PC-3 (cell line): ENCODE data around the gene HOXA9. TPM values are rescaled to one million over a fixed set of nuclear protein-coding genes. Genes with fewer than 3 reads are reported as not detected.

Experiments used
- ATAC-seq: fragments of 200-7000 bp; cut with Tn5 transposase; 2 replicates; pipeline ENCODE4 v1.9.1; 2020; ENCODE audit warnings: mild to moderate bottlenecking, moderate library complexity
- BruUV-seq: library from RNA; stranded (reverse); fragments of 400-500 nt; replicated peaks from 2 replicates; lab custom pipeline; 2021; lab: Mats Ljungman, UMichigan
- CTCF ChIA-PET: fragments of 300-600 bp; sonication (Branson Sonifier 250); formaldehyde crosslinking; loops from one replicate; lab custom pipeline; 2022; ENCODE audit warnings: antibody characterized with exemption; lab: Charles Lee
- POLR2A ChIA-PET: fragments of 300-600 bp; sonication (Branson Sonifier 250); formaldehyde crosslinking; loops from one replicate; lab custom pipeline; 2022; ENCODE audit warnings: antibody characterized with exemption; ENCODE audit not compliant: unreplicated experiment; lab: Charles Lee
- DNase-seq: peaks from one replicate; pipeline ENCODE4 v3.0.0-alpha.2; 2015
- H2AFZ ChIP-seq: fragments of 300-600 bp; sonication (generic); 2 replicates; pipeline ENCODE4 v1.6.0; 2016; ENCODE audit warnings: antibody characterized with exemption, low read length
- H3F3A ChIP-seq: fragments of 300-600 bp; sonication (generic); one replicate; pipeline ENCODE4 v1.6.0; 2017; ENCODE audit warnings: antibody characterized with exemption, low read length, control low read depth, mild to moderate bottlenecking; ENCODE audit not compliant: unreplicated experiment
- H3K27ac ChIP-seq: fragments of 300-600 bp; sonication (generic); 2 replicates; pipeline ENCODE4 v1.5.1; 2016; ENCODE audit warnings: mild to moderate bottlenecking, low read length
- H3K27me3 ChIP-seq: fragments of 300-600 bp; sonication (generic); 2 replicates; pipeline ENCODE4 v1.6.1; 2016; ENCODE audit warnings: low read length, mixed read lengths
- H3K36me3 ChIP-seq: fragments of 300-600 bp; sonication (generic); 2 replicates; pipeline ENCODE4 v1.6.1; 2016; ENCODE audit warnings: low read depth, mixed run types, low read length, mixed read lengths
- H3K4me1 ChIP-seq: fragments of 300-600 bp; sonication (generic); 2 replicates; pipeline ENCODE4 v1.5.1; 2016; ENCODE audit warnings: low read length; ENCODE audit not compliant: insufficient read depth
- H3K4me2 ChIP-seq: fragments of 300-600 bp; sonication (generic); 2 replicates; pipeline ENCODE4 v1.6.0; 2016; ENCODE audit warnings: low read length
- H3K4me3 ChIP-seq: fragments of 300-600 bp; sonication (generic); 2 replicates; pipeline ENCODE4 v1.5.1; 2016; ENCODE audit warnings: mild to moderate bottlenecking, low read length, mixed read lengths
- H3K79me2 ChIP-seq: fragments of 300-600 bp; sonication (generic); 2 replicates; pipeline ENCODE4 v1.6.1; 2017; ENCODE audit warnings: low read length, mixed read lengths
- H3K9ac ChIP-seq: fragments of 300-600 bp; sonication (generic); 2 replicates; pipeline ENCODE4 v1.6.0; 2016; ENCODE audit warnings: mild to moderate bottlenecking, low read length
- H3K9me2 ChIP-seq: fragments of 300-600 bp; sonication (generic); replicated peaks from 2 replicates; pipeline ENCODE4 v1.6.1; 2016; ENCODE audit warnings: mixed run types, low read length, mixed read lengths
- H3K9me3 ChIP-seq: fragments of 300-600 bp; sonication (generic); 2 replicates; pipeline ENCODE4 v1.6.1; 2016; ENCODE audit warnings: low read length, mixed read lengths
- H4K20me1 ChIP-seq: fragments of 300-600 bp; sonication (generic); 2 replicates; pipeline ENCODE4 v1.6.1; 2016; ENCODE audit warnings: low read length, mixed read lengths
- EZH2 ChIP-seq: fragments of 300-600 bp; sonication (generic); IDR thresholded peaks from one replicate; pipeline ENCODE4 v1.6.1; 2017; ENCODE audit warnings: antibody characterized with exemption, mild to moderate bottlenecking, low read length; ENCODE audit not compliant: unreplicated experiment
- EZH2phosphoT487 ChIP-seq: fragments of 300-600 bp; sonication (generic); IDR thresholded peaks from 2 replicates; pipeline ENCODE4 v1.6.1; 2018; ENCODE audit warnings: mild to moderate bottlenecking, antibody characterized with exemption, low read length, borderline replicate concordance
- intact Hi-C: fragments of 100-400 bp; cut with micrococcal nuclease; formaldehyde crosslinking; loops from 2 replicates; pipeline ENCODE4 v1.9.0; 2023
- total RNA-seq: library from RNA; depleted of rRNA; stranded (reverse); fragments of >200 nt; gene quantifications from 2 replicates; pipeline ENCODE4 v1.2.3, GENCODE V29; 2014
- TF ChIP-seq, protein P1 (sequence below): fragments of 300-600 bp; sonication (generic); conservative IDR thresholded peaks from 2 replicates; pipeline ENCODE4 v1.5.1; 2017; ENCODE audit warnings: antibody characterized with exemption, low read depth, mild to moderate bottlenecking, low read length

Gene HOXA9
- total RNA-seq, 1 experiment from 2014 or later: 69.0 TPM

DNA sequence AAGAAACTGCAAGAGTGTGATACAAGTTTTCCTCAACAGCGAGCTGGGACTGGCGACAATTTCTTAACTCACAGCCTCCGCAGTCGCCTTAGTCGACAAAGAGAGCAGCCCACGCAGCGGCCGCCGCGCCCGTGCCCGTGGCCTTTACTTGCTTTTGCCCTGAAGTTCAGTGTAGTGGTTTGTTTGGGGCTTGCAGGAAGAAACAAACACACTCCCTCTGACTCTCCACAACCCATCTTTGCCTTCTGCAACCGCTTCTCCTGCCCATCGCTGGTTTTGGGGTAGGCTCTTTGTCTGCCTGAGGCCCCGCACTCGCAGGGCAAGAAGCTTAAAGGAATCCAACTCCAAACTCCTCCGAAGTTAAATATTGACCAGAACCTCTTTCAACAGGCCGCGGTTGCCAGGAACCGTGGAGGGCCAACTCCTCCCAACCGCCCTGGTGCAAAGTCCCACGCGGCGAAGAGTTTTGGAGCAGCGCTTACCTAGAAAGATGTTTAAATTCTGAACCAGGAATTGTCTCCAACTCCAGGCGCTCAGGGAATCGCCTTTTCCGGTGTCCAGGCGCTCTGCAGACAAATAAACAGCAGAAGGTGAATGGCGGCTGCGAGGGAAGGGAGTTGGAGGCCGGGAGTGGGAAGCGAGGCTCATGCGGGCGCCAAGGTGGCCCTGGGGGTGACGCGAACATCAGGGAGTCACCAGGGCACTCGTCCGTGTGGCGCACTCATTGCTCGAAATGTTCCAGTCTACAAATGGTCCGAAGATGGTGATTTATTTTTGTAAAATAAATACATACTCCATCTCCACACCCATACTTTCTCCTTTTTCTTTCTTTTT lies 43.0 kb downstream of the HOXA9 start:
- Histone ChIP-seq H4K20me1 (no peaks in the 10 kb centered on the region), H3K9me2 (no peaks in the 10 kb centered on the region), H3K79me2 (peaks cover 24% of the 10 kb centered on the region; the same call in 1 of the 2 replicates), H3K9ac (peak overlapping the region; percentile 51), H3K4me1 (no peaks in the 10 kb centered on the region), H3K9me3 (no peaks in the 10 kb centered on the region), H3F3A (no peaks in the 10 kb centered on the region), H3K36me3 (no peaks in the 10 kb centered on the region; the same call in 1 of the 2 replicates), H3K27me3 (no peaks in the 10 kb centered on the region), H2AFZ (0 out of 2 replicates have a peak overlapping the region, but pooled peaks have one; percentile 1), H3K4me2 (peak overlapping the region; percentile 38), H3K4me3 (peak overlapping the region; percentile 45), H3K27ac (no peak overlapping the region)
- ATAC-seq: peak; percentile 65
- CTCF ChIA-PET: no interaction called here
- no peak for TF ChIP-seq EZH2phosphoT487
- TF ChIP-seq, protein P1, sequence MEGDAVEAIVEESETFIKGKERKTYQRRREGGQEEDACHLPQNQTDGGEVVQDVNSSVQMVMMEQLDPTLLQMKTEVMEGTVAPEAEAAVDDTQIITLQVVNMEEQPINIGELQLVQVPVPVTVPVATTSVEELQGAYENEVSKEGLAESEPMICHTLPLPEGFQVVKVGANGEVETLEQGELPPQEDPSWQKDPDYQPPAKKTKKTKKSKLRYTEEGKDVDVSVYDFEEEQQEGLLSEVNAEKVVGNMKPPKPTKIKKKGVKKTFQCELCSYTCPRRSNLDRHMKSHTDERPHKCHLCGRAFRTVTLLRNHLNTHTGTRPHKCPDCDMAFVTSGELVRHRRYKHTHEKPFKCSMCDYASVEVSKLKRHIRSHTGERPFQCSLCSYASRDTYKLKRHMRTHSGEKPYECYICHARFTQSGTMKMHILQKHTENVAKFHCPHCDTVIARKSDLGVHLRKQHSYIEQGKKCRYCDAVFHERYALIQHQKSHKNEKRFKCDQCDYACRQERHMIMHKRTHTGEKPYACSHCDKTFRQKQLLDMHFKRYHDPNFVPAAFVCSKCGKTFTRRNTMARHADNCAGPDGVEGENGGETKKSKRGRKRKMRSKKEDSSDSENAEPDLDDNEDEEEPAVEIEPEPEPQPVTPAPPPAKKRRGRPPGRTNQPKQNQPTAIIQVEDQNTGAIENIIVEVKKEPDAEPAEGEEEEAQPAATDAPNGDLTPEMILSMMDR: no peak
- no peak for TF ChIP-seq EZH2
- no peak for DNase-seq
- intact Hi-C loops: no loop called here
- TSS peak; percentile 36 for BruUV-seq
- POLR2A ChIA-PET: interaction anchor here (0.6 to 0.7 kb wide), 3 partner anchors 9 to 26 kb away, joined by 3 to 5 read pairs (median 4); no protein-coding TSS in a partner anchor

DNA sequence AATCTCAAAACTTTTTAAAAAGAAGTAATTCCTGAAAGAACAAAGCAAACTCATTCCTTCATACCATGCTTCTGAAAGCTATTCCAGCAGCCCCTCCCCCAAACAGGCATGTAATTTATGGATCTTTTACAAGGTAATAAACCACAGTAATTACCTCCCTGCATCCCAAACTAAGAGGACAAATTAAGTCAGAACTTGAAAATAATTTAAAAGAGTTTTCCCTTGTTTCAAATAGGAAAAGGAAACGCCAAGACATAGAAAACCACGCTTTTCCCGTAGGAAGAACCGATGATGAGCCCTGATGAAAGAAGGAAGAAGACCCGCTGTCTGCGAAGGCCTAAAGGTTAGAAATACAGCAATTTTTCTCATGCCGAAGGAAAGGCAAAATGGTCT lies 43.7 kb downstream of the HOXA9 start:
- Histone ChIP-seq H3K27ac (no peak overlapping the region), H3F3A (no peaks in the 10 kb centered on the region), H3K36me3 (no peaks in the 10 kb centered on the region; the same call in 1 of the 2 replicates), H3K4me3 (peak overlapping the region; percentile 45), H2AFZ (no peak overlapping the region), H3K9me2 (no peaks in the 10 kb centered on the region), H3K27me3 (no peaks in the 10 kb centered on the region), H3K9ac (peak overlapping the region; percentile 51), H4K20me1 (no peaks in the 10 kb centered on the region), H3K4me1 (peaks cover 2% of the 10 kb centered on the region), H3K9me3 (no peaks in the 10 kb centered on the region), H3K79me2 (peaks cover 30% of the 10 kb centered on the region), H3K4me2 (peak overlapping the region; percentile 38)
- DNase-seq: no peak
- TF ChIP-seq, protein P1: no peak
- TF ChIP-seq EZH2 (no peak), EZH2phosphoT487 (no peak)
- intact Hi-C loops: no loop called here
- BruUV-seq: no TSS peak
- CTCF ChIA-PET: no interaction called here
- POLR2A ChIA-PET: no interaction called here
- ATAC-seq: no peak
